Measurements from ENCODE around the gene STK24.

- no peak for TF ChIP-seq CTCF (conservative IDR thresholded peaks at IDR 0.05; ENCODE audit: low read length)
- no peak for TF ChIP-seq EZH2phosphoT487 (IDR thresholded peaks at IDR 0.05; ENCODE audit: borderline replicate concordance)
These were observed 119.9 kb downstream of the STK24 start for GRCh38 chr13:98457053-98457452.

Measured in Loucy (cell line).